Measurements from ENCODE around the gene PTGFRN. TPM values are rescaled to one million over a fixed set of nuclear protein-coding genes. Genes with fewer than 3 reads are reported as not detected.

Gene PTGFRN
- total RNA-seq, 3 donors from 2014 or later (not counting 1 experiment from before 2014, with no cell fraction given), result 0.71 to 1.4 (median 0.79) TPM

- Mint-ChIP-seq H3K4me3 (no peak overlapping the region), H3K4me1 (peaks cover 9 to 12% of the 10 kb centered on the region in 2 donors), H3K27ac (no peak overlapping the region), H3K9me3 (no peaks in the 10 kb centered on the region), H3K36me3 (no peaks in the 10 kb centered on the region), H3K27me3 (ENCODE audit: low read depth in 2 of 2) (no peaks in the 10 kb centered on the region)
- Histone ChIP-seq H3K9me3 (ENCODE audit: control insufficient read depth, insufficient read depth, low read length) (no peaks in the 10 kb centered on the region), H3K27ac (ENCODE audit: low read length) (no peak overlapping the region), H3K36me3 (ENCODE audit: control insufficient read depth, insufficient read depth, low read length) (no peaks in the 10 kb centered on the region), H3K4me1 (ENCODE audit: control insufficient read depth, insufficient read depth, low read length) (no peaks in the 10 kb centered on the region), H3K27me3 (ENCODE audit: control insufficient read depth, insufficient read depth, low read length) (no peaks in the 10 kb centered on the region), H3K4me3 (ENCODE audit: low read length) (no peak overlapping the region)
- ATAC-seq (no peak), DNase-seq (no peak)
- 85% methylated on average over 1 of the region's 1 CpG for WGBS (ENCODE audit: insufficient coverage)
- no peak for TF ChIP-seq CTCF (IDR thresholded peaks at IDR 0.05)
- intact Hi-C loops (cut with micrococcal nuclease), result no loop called here
Measured at GRCh38 chr1:116997066-116997465, 87.3 kb downstream of the PTGFRN start.

DNA sequence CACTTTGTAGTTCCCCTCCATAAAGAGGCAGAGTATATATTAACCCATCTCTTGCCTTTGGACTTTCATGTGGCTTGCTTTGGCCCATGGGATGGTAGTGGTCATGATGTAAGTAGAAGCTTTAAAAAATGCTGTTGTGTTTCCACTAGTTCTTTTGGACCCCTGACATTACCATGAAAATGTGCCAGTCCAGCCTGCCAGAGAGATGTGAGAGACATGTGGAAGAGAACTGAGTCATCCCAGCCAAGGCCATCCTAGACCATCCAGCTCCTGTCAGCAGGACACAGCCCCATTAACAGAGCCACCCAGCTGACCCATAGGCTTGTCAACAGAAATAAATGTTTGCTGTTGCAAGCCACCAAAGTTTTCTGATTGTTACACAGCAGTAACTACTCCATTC, 87.9 kb downstream of the PTGFRN start:
- Mint-ChIP-seq H3K4me1 (peaks cover 9 to 16% of the 10 kb centered on the region in 2 donors), H3K27me3 (ENCODE audit: low read depth in 2 of 2) (no peaks in the 10 kb centered on the region), H3K9me3 (no peaks in the 10 kb centered on the region), H3K27ac (no peak overlapping the region), H3K4me3 (no peak overlapping the region), H3K36me3 (no peaks in the 10 kb centered on the region)
- H3K4me3 ChIP-seq (ENCODE audit: low read length), result no peak overlapping the region
- DNase-seq, result no peak
- H3K27ac ChIP-seq (ENCODE audit: low read length), result no peak overlapping the region
- no peaks in the 10 kb centered on the region for H3K27me3 ChIP-seq (ENCODE audit: control insufficient read depth, insufficient read depth, low read length)
- H3K36me3 ChIP-seq (ENCODE audit: control insufficient read depth, insufficient read depth, low read length), result no peaks in the 10 kb centered on the region
- ATAC-seq, result no peak
- no peaks in the 10 kb centered on the region for H3K9me3 ChIP-seq (ENCODE audit: control insufficient read depth, insufficient read depth, low read length)
- no peak for TF ChIP-seq CTCF (IDR thresholded peaks at IDR 0.05)
- no peaks in the 10 kb centered on the region for H3K4me1 ChIP-seq (ENCODE audit: control insufficient read depth, insufficient read depth, low read length)
- intact Hi-C loops (cut with micrococcal nuclease), result no loop called here

- H3K27me3 Mint-ChIP-seq (ENCODE audit: low read depth in 2 of 2), result no peaks in the 10 kb centered on the region
- H3K9me3 Mint-ChIP-seq, result no peaks in the 10 kb centered on the region
- peaks cover 9 to 11% of the 10 kb centered on the region in 2 donors for H3K4me1 Mint-ChIP-seq
- no peak overlapping the region for H3K27ac ChIP-seq (ENCODE audit: low read length)
- no peak overlapping the region for H3K4me3 ChIP-seq (ENCODE audit: low read length)
- ATAC-seq (no peak), DNase-seq (no peak)
- H3K4me3 Mint-ChIP-seq, result no peak overlapping the region
- H3K27me3 ChIP-seq (ENCODE audit: control insufficient read depth, insufficient read depth, low read length), result no peaks in the 10 kb centered on the region
- 90% methylated on average over 3 of the region's 3 CpGs for WGBS (ENCODE audit: insufficient coverage)
- H3K36me3 Mint-ChIP-seq, result no peaks in the 10 kb centered on the region
- H3K4me1 ChIP-seq (ENCODE audit: control insufficient read depth, insufficient read depth, low read length), result no peaks in the 10 kb centered on the region
- no peaks in the 10 kb centered on the region for H3K36me3 ChIP-seq (ENCODE audit: control insufficient read depth, insufficient read depth, low read length)
- no peak overlapping the region for H3K27ac Mint-ChIP-seq
- no peak for TF ChIP-seq CTCF (IDR thresholded peaks at IDR 0.05)
- intact Hi-C loops (cut with micrococcal nuclease), result no loop called here
- no peaks in the 10 kb centered on the region for H3K9me3 ChIP-seq (ENCODE audit: control insufficient read depth, insufficient read depth, low read length)
Measured at GRCh38 chr1:116999596-116999995, 89.9 kb downstream of the PTGFRN start.

DNA sequence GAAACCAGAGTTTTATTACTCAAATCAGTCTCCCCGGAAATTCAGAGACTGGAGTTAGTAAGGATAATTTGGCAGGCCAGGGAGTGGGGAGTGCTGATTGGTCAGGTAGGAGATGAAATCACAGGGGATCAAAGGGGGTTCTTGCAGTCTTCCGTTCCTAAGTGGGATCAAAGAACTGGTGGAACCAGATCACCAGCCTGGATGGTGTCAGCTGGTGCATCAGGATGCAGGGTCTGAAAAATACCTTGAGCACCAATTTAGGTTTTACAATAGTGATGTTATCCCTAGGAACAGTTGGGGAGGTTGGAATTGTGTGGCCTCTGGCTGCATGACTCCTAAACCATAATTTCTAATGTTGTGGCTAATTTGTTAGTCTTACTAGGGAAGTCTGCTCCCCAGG, 90.4 kb downstream of the PTGFRN start:
- no peaks in the 10 kb centered on the region for H3K4me1 ChIP-seq (ENCODE audit: control insufficient read depth, insufficient read depth, low read length)
- H3K27ac ChIP-seq (ENCODE audit: low read length), result no peak overlapping the region

More for the DNA sequence above, 90.4 kb downstream of the PTGFRN start:
- Histone ChIP-seq H3K9me3 (ENCODE audit: control insufficient read depth, insufficient read depth, low read length) (no peaks in the 10 kb centered on the region), H3K36me3 (ENCODE audit: control insufficient read depth, insufficient read depth, low read length) (no peaks in the 10 kb centered on the region), H3K27me3 (ENCODE audit: control insufficient read depth, insufficient read depth, low read length) (no peaks in the 10 kb centered on the region), H3K4me3 (ENCODE audit: low read length) (no peak overlapping the region)
- TF ChIP-seq CTCF (IDR thresholded peaks at IDR 0.05), result no peak
- intact Hi-C loops (cut with micrococcal nuclease), result no loop called here
- H3K4me1 Mint-ChIP-seq, result peaks cover 9 to 11% of the 10 kb centered on the region in 2 donors
- WGBS (ENCODE audit: insufficient coverage), result 95% methylated on average over 2 of the region's 2 CpGs
- H3K36me3 Mint-ChIP-seq, result no peaks in the 10 kb centered on the region
- DNase-seq (no peak), ATAC-seq (no peak)
- no peaks in the 10 kb centered on the region for H3K9me3 Mint-ChIP-seq
- no peak overlapping the region for H3K27ac Mint-ChIP-seq
- H3K27me3 Mint-ChIP-seq (ENCODE audit: low read depth in 2 of 2), result no peaks in the 10 kb centered on the region
- no peak overlapping the region for H3K4me3 Mint-ChIP-seq
